ENCODE measurements around the gene CORIN.
"Not testable (repeated sequence)": the region's sequence is repeated elsewhere in the genome, so short reads cannot be mapped to it uniquely, and the experiment has no call there.

Gene CORIN

GRCh38 chr4:47721485-47721884, 116.4 kb downstream of the CORIN start:
- no peak for DNase-seq (ENCODE audit: low read depth)

- DNase-seq (ENCODE audit: low read depth) = no peak
Observed at GRCh38 chr4:47720787-47721186, 117.1 kb downstream of the CORIN start.

GRCh38 chr4:47719576-47719975, 118.3 kb downstream of the CORIN start:
- DNase-seq (ENCODE audit: low read depth) = no peak

GRCh38 chr4:47718696-47719095, 119.2 kb downstream of the CORIN start:
- DNase-seq (ENCODE audit: low read depth) = no peak

GRCh38 chr4:47717188-47717587, 120.7 kb downstream of the CORIN start:
- no peak for DNase-seq (ENCODE audit: low read depth)

- DNase-seq (ENCODE audit: low read depth) = no peak
Observed at GRCh38 chr4:47715716-47716416, 122.0 kb downstream of the CORIN start.

GRCh38 chr4:47714269-47714668, 123.6 kb downstream of the CORIN start:
- no peak for DNase-seq (ENCODE audit: low read depth)

- no peak for DNase-seq (ENCODE audit: low read depth)
Observed at GRCh38 chr4:47713129-47713834, 124.6 kb downstream of the CORIN start.

- DNase-seq (ENCODE audit: low read depth) = no peak
Observed at GRCh38 chr4:47711646-47712045, 126.2 kb downstream of the CORIN start.

- no peak for DNase-seq (ENCODE audit: low read depth)
Observed at GRCh38 chr4:47711183-47711582, 126.7 kb downstream of the CORIN start.

GRCh38 chr4:47706352-47706751, 131.5 kb downstream of the CORIN start:
- not testable (repeated sequence) for DNase-seq (ENCODE audit: low read depth)

GRCh38 chr4:47705326-47705981, 132.4 kb downstream of the CORIN start:
- no peak for DNase-seq (ENCODE audit: low read depth)

GRCh38 chr4:47704693-47705325, 133.1 kb downstream of the CORIN start:
- DNase-seq (ENCODE audit: low read depth) = no peak

GRCh38 chr4:47703956-47704355, 133.9 kb downstream of the CORIN start:
- no peak for DNase-seq (ENCODE audit: low read depth)

GRCh38 chr4:47703008-47703407, 134.9 kb downstream of the CORIN start:
- no peak for DNase-seq (ENCODE audit: low read depth)

- no peak for DNase-seq (ENCODE audit: low read depth)
Observed at GRCh38 chr4:47701286-47701685, 136.6 kb downstream of the CORIN start.

GRCh38 chr4:47698837-47699236, 139.0 kb downstream of the CORIN start:
- no peak for DNase-seq (ENCODE audit: low read depth)

- DNase-seq (ENCODE audit: low read depth) = no peak
Observed at GRCh38 chr4:47696823-47697222, 141.0 kb downstream of the CORIN start.

- no peak for DNase-seq (ENCODE audit: low read depth)
Observed at GRCh38 chr4:47695260-47695659, 142.6 kb downstream of the CORIN start.

- no peak for DNase-seq (ENCODE audit: low read depth)
Observed at GRCh38 chr4:47694322-47694721, 143.5 kb downstream of the CORIN start.

- DNase-seq (ENCODE audit: low read depth) = no peak
Observed at GRCh38 chr4:47692691-47693090, 145.2 kb downstream of the CORIN start.

- DNase-seq (ENCODE audit: low read depth) = not testable (repeated sequence)
Observed at GRCh38 chr4:47691757-47692383, 146.0 kb downstream of the CORIN start.
